WTC11 (cell line): ENCODE measurements around the gene NFATC1. TPM values are rescaled to one million over a fixed set of nuclear protein-coding genes. Genes with fewer than 3 reads are reported as not detected.

ENCODE experiments used
- ATAC-seq: fragments of 200-7000 bp; cut with Tn5 transposase; 2 replicates; pipeline ENCODE4 v1.10.0; 2021; ENCODE audit warnings: mild to moderate bottlenecking, moderate library complexity
- CTCF ChIA-PET: fragments of 300-600 bp; sonication (Branson Sonifier 250); formaldehyde crosslinking; loops from one replicate; lab custom pipeline; 2021; ENCODE audit warnings: antibody characterized with exemption; lab: Charles Lee
- POLR2A ChIA-PET: fragments of 350-600 bp; sonication (Branson Sonifier 250); formaldehyde crosslinking; loops from one replicate; lab custom pipeline; 2021; ENCODE audit warnings: antibody characterized with exemption; lab: Charles Lee
- DNase-seq: peaks from one replicate; pipeline ENCODE4 v3.0.0; 2021; ENCODE audit warnings: low spot score
- H3K27ac Mint-ChIP-seq: 2 replicates; pipeline ENCODE4 v1.8.0; 2021; ENCODE audit warnings: mixed read lengths
- H3K27me3 Mint-ChIP-seq: 2 replicates; pipeline ENCODE4 v1.8.0; 2021; ENCODE audit warnings: low read depth, mild to moderate bottlenecking, moderate library complexity, mixed read lengths
- H3K36me3 Mint-ChIP-seq: 2 replicates; pipeline ENCODE4 v1.8.0; 2021; ENCODE audit warnings: mixed read lengths
- H3K4me1 Mint-ChIP-seq: 2 replicates; pipeline ENCODE4 v1.8.0; 2022; ENCODE audit warnings: mixed read lengths
- H3K4me3 Mint-ChIP-seq: 2 replicates; pipeline ENCODE4 v1.8.0; 2021; ENCODE audit warnings: mild to moderate bottlenecking, moderate library complexity, mixed read lengths
- H3K9me3 Mint-ChIP-seq: 2 replicates; pipeline ENCODE4 v1.8.0; 2021; ENCODE audit warnings: mixed read lengths
- ATF6 ChIP-seq: sonication (generic); formaldehyde crosslinking; IDR thresholded peaks from 2 replicates; pipeline ENCODE4 v1.8.1; 2023; ENCODE audit warnings: mild to moderate bottlenecking, missing genetic modification reagents
- CBFB ChIP-seq: sonication (generic); formaldehyde crosslinking; IDR thresholded peaks from 2 replicates; pipeline ENCODE4 v1.8.1; 2022; ENCODE audit warnings: mild to moderate bottlenecking, low read depth, missing genetic modification reagents
- CDX4 ChIP-seq: fragments of 250-450 bp; sonication (Bioruptor Pico); IDR thresholded peaks from 2 replicates; pipeline ENCODE4 v1.9.0; 2021; ENCODE audit warnings: moderate library complexity, mild to moderate bottlenecking, inconsistent platforms, borderline replicate concordance
- CREB1 ChIP-seq: sonication (generic); formaldehyde crosslinking; IDR thresholded peaks from 2 replicates; pipeline ENCODE4 v1.8.0; 2023; ENCODE audit warnings: mild to moderate bottlenecking, missing genetic modification reagents
- E2F1 ChIP-seq: sonication (generic); formaldehyde crosslinking; IDR thresholded peaks from 2 replicates; pipeline ENCODE4 v1.8.0; 2022; ENCODE audit warnings: mild to moderate bottlenecking, missing genetic modification reagents
- ERG ChIP-seq: fragments of 250-450 bp; sonication (Bioruptor Pico); IDR thresholded peaks from 2 replicates; pipeline ENCODE4 v1.8.0; 2021; ENCODE audit warnings: mild to moderate bottlenecking
- ETV6 ChIP-seq: sonication (generic); formaldehyde crosslinking; IDR thresholded peaks from 2 replicates; pipeline ENCODE4 v1.8.1; 2022; ENCODE audit warnings: mild to moderate bottlenecking, missing genetic modification reagents
- FOXK1 ChIP-seq: sonication (generic); formaldehyde crosslinking; IDR thresholded peaks from 2 replicates; pipeline ENCODE4 v1.8.0; 2022; ENCODE audit warnings: mild to moderate bottlenecking, moderate library complexity, missing genetic modification reagents
- FOXP1 ChIP-seq: sonication (generic); formaldehyde crosslinking; IDR thresholded peaks from 2 replicates; pipeline ENCODE4 v1.8.0; 2022; ENCODE audit warnings: missing genetic modification reagents, mild to moderate bottlenecking, moderate library complexity, borderline replicate concordance
- MAX ChIP-seq: sonication (generic); formaldehyde crosslinking; IDR thresholded peaks from 2 replicates; pipeline ENCODE4 v1.8.0; 2022; ENCODE audit warnings: mild to moderate bottlenecking, missing genetic modification reagents
- PRDM15 ChIP-seq: sonication (generic); formaldehyde crosslinking; IDR thresholded peaks from 2 replicates; pipeline ENCODE4 v1.8.0; 2022; ENCODE audit warnings: missing genetic modification reagents
- SMAD4 ChIP-seq: sonication (generic); formaldehyde crosslinking; IDR thresholded peaks from 2 replicates; pipeline ENCODE4 v1.8.0; 2022; ENCODE audit warnings: mild to moderate bottlenecking, missing genetic modification reagents
- TEAD4 ChIP-seq: sonication (generic); formaldehyde crosslinking; IDR thresholded peaks from 2 replicates; pipeline ENCODE4 v1.8.0; 2022; ENCODE audit warnings: mild to moderate bottlenecking, missing genetic modification reagents
- ZBTB21 ChIP-seq: sonication (generic); formaldehyde crosslinking; IDR thresholded peaks from 2 replicates; pipeline ENCODE4 v1.8.1; 2023; ENCODE audit warnings: mild to moderate bottlenecking, missing genetic modification reagents, borderline replicate concordance
- ZBTB43 ChIP-seq: sonication (generic); formaldehyde crosslinking; IDR thresholded peaks from 2 replicates; pipeline ENCODE4 v1.8.1; 2023; ENCODE audit warnings: mild to moderate bottlenecking, missing genetic modification reagents
- ZNF138 ChIP-seq: sonication (generic); formaldehyde crosslinking; conservative IDR thresholded peaks from 2 replicates; pipeline ENCODE4 v1.8.1; 2022; ENCODE audit warnings: mild to moderate bottlenecking, moderate library complexity, missing genetic modification reagents
- ZNF232 ChIP-seq: sonication (generic); formaldehyde crosslinking; IDR thresholded peaks from 2 replicates; pipeline ENCODE4 v1.8.0; 2022; ENCODE audit warnings: mild to moderate bottlenecking, missing genetic modification reagents
- ZNF396 ChIP-seq: fragments of 250-450 bp; sonication (Bioruptor Pico); IDR thresholded peaks from 2 replicates; pipeline ENCODE4 v1.8.0; 2021; ENCODE audit warnings: mild to moderate bottlenecking, moderate library complexity, borderline replicate concordance
- ZNF416 ChIP-seq: fragments of 250-450 bp; sonication (Bioruptor Pico); IDR thresholded peaks from 2 replicates; pipeline ENCODE4 v1.9.0; 2021; ENCODE audit warnings: mild to moderate bottlenecking, inconsistent platforms
- ZNF423 ChIP-seq: fragments of 250-450 bp; sonication (Bioruptor Pico); IDR thresholded peaks from 2 replicates; pipeline ENCODE4 v2.1.2; 2022; ENCODE audit warnings: mild to moderate bottlenecking, moderate library complexity
- total RNA-seq: library from RNA; stranded (reverse); gene quantifications from 3 replicates; pipeline ENCODE4 v1.2.3, GENCODE V29; 2021

NFATC1 gene
- total RNA-seq, 1 experiment from 2014 or later: 20.2 TPM

GRCh38 chr18:79529991-79530390 lies 134.3 kb downstream of the NFATC1 start:
- CTCF ChIA-PET: interaction anchor here (1.3 to 2.7 kb wide), 2 partner anchors 149 to 151 kb away, joined by 4 to 10 read pairs; no protein-coding TSS in a partner anchor

GRCh38 chr18:79530821-79531220 lies 135.1 kb downstream of the NFATC1 start:
- Mint-ChIP-seq H3K4me1 (peaks cover 2% of the 10 kb centered on the region; the same call in 1 of the 2 replicates), H3K27ac (no peak overlapping the region), H3K36me3 (no peaks in the 10 kb centered on the region; the same call in 1 of the 2 replicates), H3K4me3 (no peak overlapping the region), H3K27me3 (peaks cover 7% of the 10 kb centered on the region), H3K9me3 (no peaks in the 10 kb centered on the region)
- CTCF ChIA-PET: interaction anchor here (2.7 kb wide), 1 partner anchor 150 kb away, joined by 10 read pairs; no protein-coding TSS in a partner anchor
- no peak for TF ChIP-seq FOXP1
- no peak for TF ChIP-seq MAX (CRISPR knock-in tag)
- no peak for TF ChIP-seq ZNF416 (CRISPR knock-in tag)
- no peak for TF ChIP-seq ATF6 (CRISPR knock-in tag)
- no peak for TF ChIP-seq CREB1 (CRISPR knock-in tag)
- TF ChIP-seq ZBTB43 (CRISPR knock-in tag): no peak
- TF ChIP-seq CBFB (CRISPR knock-in tag): no peak
- no peak for TF ChIP-seq ETV6 (CRISPR knock-in tag)
- TF ChIP-seq FOXK1: no peak
- ATAC-seq (no peak), DNase-seq (peak; percentile 4)
- POLR2A ChIA-PET: no interaction called here

More at GRCh38 chr18:79529991-79530390, 134.3 kb downstream of the NFATC1 start:
- TF ChIP-seq ZNF423 (CRISPR knock-in tag): no peak
- no peak for TF ChIP-seq PRDM15 (CRISPR knock-in tag)
- Mint-ChIP-seq H3K36me3 (no peaks in the 10 kb centered on the region; the same call in 1 of the 2 replicates), H3K4me1 (peaks cover 6% of the 10 kb centered on the region; the same call in 1 of the 2 replicates), H3K4me3 (no peak overlapping the region), H3K27ac (no peak overlapping the region), H3K27me3 (peaks cover 7% of the 10 kb centered on the region), H3K9me3 (no peaks in the 10 kb centered on the region)
- POLR2A ChIA-PET: no interaction called here
- DNase-seq (peak; percentile 7), ATAC-seq (no peak)

- peaks cover 7% of the 10 kb centered on the region for H3K27me3 Mint-ChIP-seq
- CTCF ChIA-PET: no interaction called here
- no peaks in the 10 kb centered on the region; the same call in 1 of the 2 replicates for H3K36me3 Mint-ChIP-seq
- no peak for TF ChIP-seq ETV6 (CRISPR knock-in tag)
- no peak for TF ChIP-seq ERG (CRISPR knock-in tag)
- TF ChIP-seq E2F1 (CRISPR knock-in tag): no peak
- no peak for TF ChIP-seq SMAD4 (CRISPR knock-in tag)
- TF ChIP-seq CBFB (CRISPR knock-in tag): no peak
- no peak for TF ChIP-seq ZNF232
- no peak for TF ChIP-seq ZNF138 (CRISPR knock-in tag)
- no peak for TF ChIP-seq TEAD4 (CRISPR knock-in tag)
- no peak for TF ChIP-seq CDX4 (CRISPR knock-in tag)
- TF ChIP-seq ZBTB21: no peak
- TF ChIP-seq ZNF396 (CRISPR knock-in tag): no peak
Measured at GRCh38 chr18:79531386-79531785, 135.7 kb downstream of the NFATC1 start.

More at GRCh38 chr18:79531386-79531785, 135.7 kb downstream of the NFATC1 start:
- ATAC-seq (no peak), DNase-seq (peak; percentile 6)
- POLR2A ChIA-PET: no interaction called here
- H3K4me1 Mint-ChIP-seq: no peaks in the 10 kb centered on the region
- no peaks in the 10 kb centered on the region for H3K9me3 Mint-ChIP-seq
- H3K27ac Mint-ChIP-seq: no peak overlapping the region
- no peak overlapping the region for H3K4me3 Mint-ChIP-seq
